A549 (cell line): ENCODE measurements around the gene MOB3A.

ENCODE experiments used
- CEBPB ChIP-seq, 2 experiments: fragments of >200 bp in 1 of 2; sonication (Bioruptor Twin) in 1 of 2; formaldehyde crosslinking in 1 of 2; IDR thresholded peaks; 2 replicates each; pipeline ENCODE4 v1.6.1; 2012 to 2016
- CHD2 ChIP-seq: fragments of 150-350 bp; IDR thresholded peaks from 2 replicates; pipeline ENCODE4 v1.6.1; 2014; ENCODE audit warnings: low read length; ENCODE audit not compliant: partially characterized antibody
- CTCF ChIP-seq: fragments of >200 bp; sonication (Bioruptor Twin); formaldehyde crosslinking; IDR thresholded peaks from 3 replicates; pipeline ENCODE4 v1.5.1; 2016
- EP300 ChIP-seq, 2 experiments: fragments of >200 bp; sonication (Bioruptor Twin); formaldehyde crosslinking; IDR thresholded peaks; 2 replicates in 1 of 2; 3 replicates in 1 of 2; pipeline ENCODE4 v1.6.1; 2016 to 2017
- FOSL2 ChIP-seq, 2 experiments: fragments of 450-650 bp in 1 of 2; fragments of >200 bp in 1 of 2; sonication (Bioruptor Twin) in 1 of 2; formaldehyde crosslinking; IDR thresholded peaks; 2 replicates each; pipeline versions ENCODE4 v1.5.0 to v1.6.1; 2016 to 2020; ENCODE audit warnings: mild to moderate bottlenecking in 1 of 2, moderate library complexity in 1 of 2
- HOXB5 ChIP-seq: fragments of 250-450 bp; sonication (Bioruptor Pico); IDR thresholded peaks from 2 replicates; pipeline ENCODE4 v1.5.0; 2020; ENCODE audit warnings: mild to moderate bottlenecking, moderate library complexity
- JUNB ChIP-seq: fragments of >200 bp; sonication (Bioruptor Twin); formaldehyde crosslinking; IDR thresholded peaks from 2 replicates; pipeline ENCODE4 v1.6.1; 2016
- MAFK ChIP-seq: fragments of 450-650 bp; IDR thresholded peaks from 2 replicates; pipeline ENCODE4 v1.6.1; 2014; ENCODE audit not compliant: partially characterized antibody
- NR3C1 ChIP-seq: fragments of >200 bp; sonication (Bioruptor Twin); formaldehyde crosslinking; IDR thresholded peaks from 3 replicates; pipeline ENCODE4 v1.6.1; 2017
- POLR2A ChIP-seq: IDR thresholded peaks from 2 replicates; pipeline ENCODE4 v1.6.1; 2012; ENCODE audit warnings: mild to moderate bottlenecking, low read length
- RAD21 ChIP-seq, 2 experiments: fragments of >200 bp in 1 of 2; sonication (Bioruptor Twin) in 1 of 2; formaldehyde crosslinking in 1 of 2; IDR thresholded peaks in 1 of 2; conservative IDR thresholded peaks in 1 of 2; 2 replicates in 1 of 2; 3 replicates in 1 of 2; pipeline ENCODE4 v1.6.1; 2012 to 2018; ENCODE audit warnings: inconsistent platforms in 1 of 2
- RCOR1 ChIP-seq: fragments of 150-350 bp; IDR thresholded peaks from 2 replicates; pipeline ENCODE4 v1.6.1; 2014; ENCODE audit warnings: antibody characterized with exemption, low read length, low read depth
- REST ChIP-seq: fragments of 200-600 bp; sonication (generic); IDR thresholded peaks from 2 replicates; pipeline ENCODE4 v1.6.1; 2016; ENCODE audit warnings: antibody characterized with exemption, mild to moderate bottlenecking, moderate library complexity
- USF2 ChIP-seq: fragments of 450-650 bp; IDR thresholded peaks from 2 replicates; pipeline ENCODE4 v1.6.1; 2014; ENCODE audit warnings: antibody characterized with exemption

- no peak for TF ChIP-seq CTCF
- TF ChIP-seq USF2, result no peak
- no peak for TF ChIP-seq RAD21 (conservative IDR thresholded peaks at IDR 0.05 in 1 of 2, IDR thresholded peaks at IDR 0.05 in 1 of 2)
- no peak for TF ChIP-seq REST
- no peak for TF ChIP-seq JUNB
- TF ChIP-seq CEBPB (IDR thresholded peaks at IDR 0.05), result no peak
- no peak for TF ChIP-seq CHD2
- no peak for TF ChIP-seq NR3C1
- no peak for TF ChIP-seq RCOR1
- TF ChIP-seq EP300 (IDR thresholded peaks at IDR 0.05), result no peak
- TF ChIP-seq HOXB5 (CRISPR knock-in tag), result no peak
- TF ChIP-seq FOSL2 (IDR thresholded peaks at IDR 0.05), result no peak
- TF ChIP-seq FOSL2 (CRISPR knock-in tag; IDR thresholded peaks at IDR 0.05), result no peak
- TF ChIP-seq POLR2A, result no peak
- TF ChIP-seq MAFK, result no peak
Measured at GRCh38 chr19:2026770-2027169, 69.4 kb downstream of the MOB3A start.
